ENCODE data around the gene RAB35.
A peak's percentile ranks its signal among the peaks of the same experiment; 100 is the strongest.

Gene RAB35

GRCh38 chr12:120090206-120090605, 26.3 kb downstream of the RAB35 start:
- no peak for DNase-seq (ENCODE audit: low read depth in 1 of 2, low spot score in 1 of 2)

GRCh38 chr12:120089796-120090195, 26.8 kb downstream of the RAB35 start:
- no peak for DNase-seq (ENCODE audit: low read depth in 1 of 2, low spot score in 1 of 2)

GRCh38 chr12:120089105-120089504, 27.4 kb downstream of the RAB35 start:
- DNase-seq (ENCODE audit: low read depth in 1 of 2, low spot score in 1 of 2), result no peak

- DNase-seq (ENCODE audit: low read depth in 1 of 2, low spot score in 1 of 2), result peak; percentile 99
Measured at GRCh38 chr12:120086801-120087621, 29.5 kb downstream of the RAB35 start.

- DNase-seq (ENCODE audit: low read depth in 1 of 2, low spot score in 1 of 2), result no peak
Measured at GRCh38 chr12:120085920-120086645, 30.5 kb downstream of the RAB35 start.

- DNase-seq (ENCODE audit: low read depth in 1 of 2, low spot score in 1 of 2), result no peak
Measured at GRCh38 chr12:120081641-120082040, 34.9 kb downstream of the RAB35 start.

GRCh38 chr12:120079411-120080400, 36.8 kb downstream of the RAB35 start:
- no peak for DNase-seq (ENCODE audit: low read depth in 1 of 2, low spot score in 1 of 2)

- DNase-seq (ENCODE audit: low read depth in 1 of 2, low spot score in 1 of 2), result no peak
Measured at GRCh38 chr12:120078868-120079267, 37.7 kb downstream of the RAB35 start.

GRCh38 chr12:120077260-120077659, 39.3 kb downstream of the RAB35 start:
- DNase-seq (ENCODE audit: low read depth in 1 of 2, low spot score in 1 of 2), result no peak

- DNase-seq (ENCODE audit: low read depth in 1 of 2, low spot score in 1 of 2), result no peak
Measured at GRCh38 chr12:120076651-120077050, 39.9 kb downstream of the RAB35 start.

- no peak for DNase-seq (ENCODE audit: low read depth in 1 of 2, low spot score in 1 of 2)
Measured at GRCh38 chr12:120075034-120075616, 41.4 kb downstream of the RAB35 start.

GRCh38 chr12:120072472-120073249, 43.9 kb downstream of the RAB35 start:
- DNase-seq (ENCODE audit: low read depth in 1 of 2, low spot score in 1 of 2), result no peak

- DNase-seq (ENCODE audit: low read depth in 1 of 2, low spot score in 1 of 2), result no peak
Measured at GRCh38 chr12:120071493-120072020, 45.0 kb downstream of the RAB35 start.

GRCh38 chr12:120069278-120069677, 47.3 kb downstream of the RAB35 start:
- DNase-seq (ENCODE audit: low read depth in 1 of 2, low spot score in 1 of 2), result no peak

GRCh38 chr12:120067901-120068300, 48.7 kb downstream of the RAB35 start:
- DNase-seq (ENCODE audit: low read depth in 1 of 2, low spot score in 1 of 2), result no peak

- no peak for DNase-seq (ENCODE audit: low read depth in 1 of 2, low spot score in 1 of 2)
Measured at GRCh38 chr12:120067084-120067869, 49.3 kb downstream of the RAB35 start.

GRCh38 chr12:120066341-120066740, 50.2 kb downstream of the RAB35 start:
- DNase-seq (ENCODE audit: low read depth in 1 of 2, low spot score in 1 of 2), result no peak

- DNase-seq (ENCODE audit: low read depth in 1 of 2, low spot score in 1 of 2), result no peak
Measured at GRCh38 chr12:120065472-120065871, 51.1 kb downstream of the RAB35 start.
